HUES48 (cell line): ENCODE results near the gene MRPL10.

Source experiments
- H3K27ac ChIP-seq: one replicate; pipeline ENCODE4 v1.7.0; 2013; ENCODE audit warnings: low read depth, low read length, inconsistent platforms
- H3K27me3 ChIP-seq: 2 replicates; pipeline ENCODE4 v1.6.1; 2013; ENCODE audit warnings: mild to moderate bottlenecking, low read length; ENCODE audit not compliant: control insufficient read depth, insufficient read depth
- H3K36me3 ChIP-seq: 2 replicates; pipeline ENCODE4 v1.6.1; 2013; ENCODE audit warnings: low read length; ENCODE audit not compliant: control insufficient read depth, insufficient read depth
- H3K4me1 ChIP-seq: 2 replicates; pipeline ENCODE4 v1.6.1; 2013; ENCODE audit warnings: mild to moderate bottlenecking, low read length; ENCODE audit not compliant: control insufficient read depth, insufficient read depth
- H3K4me3 ChIP-seq: 2 replicates; pipeline ENCODE4 v1.5.1; 2013; ENCODE audit warnings: mild to moderate bottlenecking, low read depth, low read length
- H3K9ac ChIP-seq: 2 replicates; pipeline ENCODE4 v1.6.1; 2013; ENCODE audit warnings: mild to moderate bottlenecking, low read depth, low read length, moderate library complexity
- H3K9me3 ChIP-seq: 2 replicates; pipeline ENCODE4 v1.6.1; 2013; ENCODE audit warnings: low read length; ENCODE audit not compliant: control insufficient read depth, insufficient read depth

Gene MRPL10

GRCh38 chr17:47831003-47831933 lies at the start of gene MRPL10, which contains the start of gene LRRC46:
MRPL10 (minus strand) TSS chr17:47831541; CDS start chr17:47831511, 30 bp downstream.
LRRC46 (plus strand) TSS chr17:47831670; CDS start chr17:47831990, 320 bp downstream.
- Histone ChIP-seq H3K36me3 (peaks cover 29% of the 10 kb centered on the region), H3K27me3 (no peaks in the 10 kb centered on the region), H3K4me3 (peak within 1 kb of the TSS; percentile 96), H3K9ac (peak within 1 kb of the TSS; percentile 67), H3K9me3 (no peaks in the 10 kb centered on the region), H3K4me1 (0 out of 2 replicates have a peak, but pooled peaks cover 5% of the 10 kb centered on the region), H3K27ac (peak within 1 kb of the TSS; percentile 84)

DNA sequence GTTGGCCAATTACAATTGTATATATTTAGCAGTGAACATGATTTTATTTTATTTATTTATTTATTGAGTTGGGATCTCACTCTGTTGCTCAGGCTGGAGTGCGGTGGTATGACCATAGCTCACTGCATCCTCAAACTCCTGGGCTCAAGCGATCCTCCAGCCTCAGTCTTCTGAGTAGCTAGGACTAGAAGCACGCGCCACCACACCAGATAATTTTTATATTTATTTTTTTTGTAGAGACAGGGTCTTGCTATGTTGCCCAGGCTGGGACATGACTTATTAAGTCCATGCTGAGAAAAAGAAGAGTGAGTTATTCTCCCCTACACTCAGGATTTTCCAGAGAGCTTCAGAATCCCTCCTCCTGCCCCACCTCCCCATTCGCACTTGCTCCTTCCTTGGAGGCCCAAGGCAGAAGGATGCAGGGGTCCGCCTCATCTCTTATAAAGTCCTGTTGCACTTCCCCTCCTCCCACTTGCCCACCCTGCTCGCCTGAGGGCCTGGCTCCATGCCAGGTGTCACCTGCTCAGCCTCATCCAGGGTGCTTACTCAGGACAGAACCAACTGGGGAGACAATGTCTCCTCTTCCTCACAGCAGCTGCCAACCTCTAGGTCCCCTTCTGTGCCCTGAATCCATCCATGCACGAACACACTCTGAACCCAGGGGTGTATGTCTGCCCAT lies 48.6 kb upstream of the MRPL10 start:
- H3K27ac ChIP-seq = no peak overlapping the region
- no peaks in the 10 kb centered on the region for H3K9me3 ChIP-seq
- H3K36me3 ChIP-seq = no peaks in the 10 kb centered on the region
- no peak overlapping the region for H3K9ac ChIP-seq
- H3K4me1 ChIP-seq = peaks cover 29% of the 10 kb centered on the region
- no peak overlapping the region for H3K4me3 ChIP-seq
- peaks cover 10% of the 10 kb centered on the region; the same call in 1 of the 2 replicates for H3K27me3 ChIP-seq

DNA sequence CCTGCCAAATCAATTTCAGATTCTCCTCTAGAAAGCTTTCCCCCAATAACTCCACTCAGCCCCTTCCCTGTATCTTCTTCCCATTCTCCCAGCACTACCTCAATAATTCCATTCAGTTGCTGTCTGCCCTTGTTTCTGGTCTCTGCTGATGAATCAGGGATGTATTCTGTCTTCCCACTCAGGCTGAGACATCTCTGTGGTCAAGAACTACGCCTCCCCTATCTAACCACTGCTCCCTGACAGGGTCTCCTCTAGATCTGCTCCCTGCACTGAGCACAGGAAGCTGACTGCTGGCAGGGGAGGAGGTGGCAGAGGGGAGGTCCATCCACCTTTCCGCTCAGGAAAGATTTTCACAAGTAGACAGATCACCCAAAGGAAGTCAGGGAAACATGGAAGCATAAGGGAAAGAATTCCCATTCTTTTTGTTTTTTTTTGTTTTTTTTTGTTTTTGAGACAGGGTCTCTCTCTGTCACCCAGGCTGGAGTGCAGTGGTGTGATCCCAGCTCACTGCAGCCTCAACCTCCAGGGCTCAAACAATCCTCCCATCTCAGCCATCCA lies 47.8 kb upstream of the MRPL10 start:
- H3K27me3 ChIP-seq = peaks cover 14% of the 10 kb centered on the region
- no peak overlapping the region for H3K9ac ChIP-seq
- H3K4me3 ChIP-seq = no peak overlapping the region
- no peaks in the 10 kb centered on the region for H3K36me3 ChIP-seq
- H3K9me3 ChIP-seq = no peaks in the 10 kb centered on the region
- H3K27ac ChIP-seq = no peak overlapping the region
- peaks cover 27% of the 10 kb centered on the region for H3K4me1 ChIP-seq

GRCh38 chr17:47878203-47879027 lies 47.1 kb upstream of the MRPL10 start:
- Histone ChIP-seq H3K9me3 (no peaks in the 10 kb centered on the region), H3K4me3 (no peak overlapping the region), H3K4me1 (peaks cover 32% of the 10 kb centered on the region), H3K9ac (no peak overlapping the region), H3K27ac (no peak overlapping the region), H3K27me3 (peaks cover 18% of the 10 kb centered on the region), H3K36me3 (no peaks in the 10 kb centered on the region)

GRCh38 chr17:47877368-47878034 lies 46.2 kb upstream of the MRPL10 start:
- Histone ChIP-seq H3K9me3 (no peaks in the 10 kb centered on the region), H3K36me3 (no peaks in the 10 kb centered on the region), H3K4me3 (no peak overlapping the region), H3K27me3 (peaks cover 21% of the 10 kb centered on the region), H3K27ac (no peak overlapping the region), H3K9ac (no peak overlapping the region), H3K4me1 (peaks cover 36% of the 10 kb centered on the region)

DNA sequence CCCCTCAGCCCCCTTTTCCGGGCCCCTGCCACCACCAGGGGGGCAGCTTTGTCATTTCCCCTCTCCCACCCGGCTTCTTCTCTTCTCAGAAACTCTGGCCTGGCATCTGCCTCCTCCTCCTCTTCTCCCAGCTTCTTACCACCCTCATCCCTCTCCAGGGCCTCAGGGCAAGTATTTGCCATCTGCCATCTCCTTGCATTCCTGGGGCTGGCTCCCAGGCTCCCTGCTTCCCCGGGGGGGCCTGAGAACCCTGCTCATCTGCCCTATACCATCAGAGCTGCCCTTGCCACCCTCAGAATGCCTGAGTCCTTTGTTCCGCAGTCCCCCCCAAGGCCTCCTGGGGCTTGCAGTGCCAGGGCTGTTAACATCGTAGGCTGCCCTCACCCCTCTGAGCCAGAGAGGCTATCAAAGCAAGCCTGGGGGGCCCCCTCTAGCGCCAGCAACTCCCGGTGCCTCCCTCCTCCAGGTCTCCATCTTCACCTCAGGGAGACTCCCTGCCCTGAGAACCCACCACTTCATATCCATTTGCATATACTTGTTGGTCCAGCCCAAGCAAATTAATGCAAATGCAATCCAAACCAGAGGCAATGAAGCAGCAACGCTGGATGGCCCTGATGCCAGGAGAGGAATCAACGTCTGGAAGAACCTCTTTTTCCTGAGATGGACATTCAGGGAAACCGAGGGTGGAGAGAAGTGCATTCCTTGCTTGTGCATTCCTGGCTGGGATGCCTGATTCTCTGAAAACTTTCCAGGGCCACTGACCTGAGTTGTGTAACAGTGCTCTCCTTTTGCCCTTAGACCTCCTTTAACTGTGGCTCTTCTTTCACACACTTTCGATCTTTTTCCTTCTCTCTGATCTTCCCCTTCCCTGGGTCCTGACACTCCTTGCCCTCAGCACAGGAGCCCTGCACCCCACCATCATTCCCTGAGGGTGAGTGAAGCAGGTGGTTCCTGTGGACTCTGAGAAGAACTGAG lies 44.0 kb upstream of the MRPL10 start:
- Histone ChIP-seq H3K9me3 (no peaks in the 10 kb centered on the region), H3K27ac (no peak overlapping the region), H3K36me3 (no peaks in the 10 kb centered on the region), H3K4me1 (peaks cover 40% of the 10 kb centered on the region), H3K4me3 (no peak overlapping the region), H3K9ac (no peak overlapping the region), H3K27me3 (peaks cover 40% of the 10 kb centered on the region)

GRCh38 chr17:47873200-47874090 lies 42.1 kb upstream of the MRPL10 start:
- Histone ChIP-seq H3K9me3 (no peaks in the 10 kb centered on the region), H3K4me1 (peaks cover 47% of the 10 kb centered on the region), H3K27me3 (peaks cover 59% of the 10 kb centered on the region), H3K27ac (peak overlapping the region; percentile 22), H3K4me3 (0 out of 2 replicates have a peak overlapping the region, but pooled peaks have one; percentile 63), H3K9ac (no peak overlapping the region), H3K36me3 (no peaks in the 10 kb centered on the region)

GRCh38 chr17:47872651-47873161 lies 41.4 kb upstream of the MRPL10 start:
- Histone ChIP-seq H3K27ac (peak overlapping the region; percentile 53), H3K4me3 (peak overlapping the region; percentile 63), H3K36me3 (no peaks in the 10 kb centered on the region), H3K4me1 (peaks cover 40% of the 10 kb centered on the region), H3K9ac (no peak overlapping the region), H3K9me3 (no peaks in the 10 kb centered on the region), H3K27me3 (peaks cover 66% of the 10 kb centered on the region)
